Prostate gland (tissue), 2 donors: Measurements from ENCODE around the gene BRF1.

ENCODE experiments used
- POLR2A ChIP-seq: fragments of 450-650 bp; IDR thresholded peaks from one replicate; pipeline ENCODE4 v1.6.1; 2016; ENCODE audit warnings: antibody characterized with exemption, mild to moderate bottlenecking
- POLR2AphosphoS5 ChIP-seq: sonication (generic); formaldehyde crosslinking; IDR thresholded peaks from one replicate; pipeline ENCODE4 v1.6.1; 2017; ENCODE audit warnings: antibody characterized with exemption
- TF ChIP-seq, protein P1 (sequence below), 4 experiments: fragments of 200-600 bp in 2 of 4; fragments of 450-650 bp in 2 of 4; sonication (generic) in 2 of 4; IDR thresholded peaks; 1 replicate in 3 of 4; 2 replicates in 1 of 4; pipeline ENCODE4 v1.5.1; 2016 to 2019; ENCODE audit warnings: antibody characterized with exemption in 4 of 4, mild to moderate bottlenecking in 2 of 4, moderate library complexity in 2 of 4

DNA sequence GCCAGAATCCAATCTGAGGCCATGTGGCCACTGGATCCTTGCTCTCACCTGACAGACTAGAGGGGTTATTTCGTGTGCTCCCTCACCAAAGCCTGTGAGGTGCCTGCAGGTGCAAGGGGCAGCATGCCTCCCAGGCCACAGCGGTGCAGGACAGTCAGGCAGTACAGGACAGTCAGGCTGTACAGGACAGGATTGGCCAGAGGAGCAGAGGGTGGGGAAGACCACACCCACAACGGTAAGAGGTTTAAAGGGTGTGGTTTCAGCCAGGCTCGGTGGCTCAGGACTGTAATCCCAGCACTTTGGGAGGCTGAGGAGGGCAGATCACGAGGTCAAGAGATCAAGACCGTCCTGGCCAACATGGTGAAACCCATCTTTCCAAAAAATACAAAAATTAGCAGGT lies 3.1 kb upstream of the BRF1 start:
- TF ChIP-seq, protein P1, sequence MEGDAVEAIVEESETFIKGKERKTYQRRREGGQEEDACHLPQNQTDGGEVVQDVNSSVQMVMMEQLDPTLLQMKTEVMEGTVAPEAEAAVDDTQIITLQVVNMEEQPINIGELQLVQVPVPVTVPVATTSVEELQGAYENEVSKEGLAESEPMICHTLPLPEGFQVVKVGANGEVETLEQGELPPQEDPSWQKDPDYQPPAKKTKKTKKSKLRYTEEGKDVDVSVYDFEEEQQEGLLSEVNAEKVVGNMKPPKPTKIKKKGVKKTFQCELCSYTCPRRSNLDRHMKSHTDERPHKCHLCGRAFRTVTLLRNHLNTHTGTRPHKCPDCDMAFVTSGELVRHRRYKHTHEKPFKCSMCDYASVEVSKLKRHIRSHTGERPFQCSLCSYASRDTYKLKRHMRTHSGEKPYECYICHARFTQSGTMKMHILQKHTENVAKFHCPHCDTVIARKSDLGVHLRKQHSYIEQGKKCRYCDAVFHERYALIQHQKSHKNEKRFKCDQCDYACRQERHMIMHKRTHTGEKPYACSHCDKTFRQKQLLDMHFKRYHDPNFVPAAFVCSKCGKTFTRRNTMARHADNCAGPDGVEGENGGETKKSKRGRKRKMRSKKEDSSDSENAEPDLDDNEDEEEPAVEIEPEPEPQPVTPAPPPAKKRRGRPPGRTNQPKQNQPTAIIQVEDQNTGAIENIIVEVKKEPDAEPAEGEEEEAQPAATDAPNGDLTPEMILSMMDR (IDR thresholded peaks at IDR 0.05), result no peak
- TF ChIP-seq POLR2AphosphoS5 (no peak), POLR2A (no peak)
